OCI-LY7 (cell line): ENCODE measurements around the gene ADISSP. TPM values are rescaled to one million over a fixed set of nuclear protein-coding genes. Genes with fewer than 3 reads are reported as not detected.

ENCODE experiments used
- BruUV-seq: library from RNA; stranded (reverse); fragments of 400-500 nt; replicated peaks from 2 replicates; lab custom pipeline; 2021; lab: Mats Ljungman, UMichigan
- CTCF ChIA-PET: fragments of 300-600 bp; sonication (Branson Sonifier 250); formaldehyde crosslinking; loops from one replicate; lab custom pipeline; 2022; ENCODE audit warnings: antibody characterized with exemption; ENCODE audit not compliant: unreplicated experiment; lab: Charles Lee
- POLR2A ChIA-PET: fragments of 300-600 bp; sonication (Branson Sonifier 250); formaldehyde crosslinking; loops from one replicate; lab custom pipeline; 2022; ENCODE audit warnings: antibody characterized with exemption; lab: Charles Lee
- DNase-seq: peaks from one replicate; pipeline ENCODE4 v3.0.0-alpha.2; 2015; ENCODE audit warnings: low spot score
- H2AFZ ChIP-seq: fragments of 200-600 bp; sonication (generic), shearing (Covaris generic); 2 replicates; pipeline ENCODE4 v1.6.1; 2014; ENCODE audit warnings: mild to moderate bottlenecking, antibody characterized with exemption, low read length, moderate library complexity
- H3K27ac ChIP-seq: fragments of 200-600 bp; sonication (generic); 2 replicates; pipeline ENCODE4 v1.5.1; 2014; ENCODE audit warnings: mixed run types, low read depth, mild to moderate bottlenecking, moderate library complexity, low read length, inconsistent platforms; ENCODE audit not compliant: poor library complexity, severe bottlenecking
- H3K36me3 ChIP-seq: fragments of 200-600 bp; sonication (generic); 2 replicates; pipeline ENCODE4 v1.6.1; 2014; ENCODE audit warnings: mild to moderate bottlenecking, antibody characterized with exemption, low read length, moderate library complexity, mixed read lengths; ENCODE audit not compliant: insufficient read depth
- H3K4me1 ChIP-seq: fragments of 200-600 bp; sonication (generic); 2 replicates; pipeline ENCODE4 v1.5.1; 2014; ENCODE audit warnings: mild to moderate bottlenecking, low read length; ENCODE audit not compliant: insufficient read depth, poor library complexity, severe bottlenecking
- H3K4me2 ChIP-seq: fragments of 200-600 bp; sonication (generic); 2 replicates; pipeline ENCODE4 v1.6.1; 2014; ENCODE audit warnings: mild to moderate bottlenecking, low read length
- H3K4me3 ChIP-seq: fragments of 200-600 bp; sonication (generic); 2 replicates; pipeline ENCODE4 v1.5.1; 2014; ENCODE audit warnings: mild to moderate bottlenecking, low read depth, low read length; ENCODE audit not compliant: poor library complexity, severe bottlenecking
- H3K79me2 ChIP-seq: fragments of 200-600 bp; sonication (generic); 2 replicates; pipeline ENCODE4 v1.6.1; 2016; ENCODE audit warnings: low read depth, mild to moderate bottlenecking, low read length, moderate library complexity, mixed read lengths; ENCODE audit not compliant: insufficient read depth
- H3K9me2 ChIP-seq: fragments of 200-600 bp; sonication (generic); 2 replicates; pipeline ENCODE4 v1.6.1; 2016; ENCODE audit warnings: mild to moderate bottlenecking, low read length, mixed read lengths; ENCODE audit not compliant: insufficient read depth
- H3K9me3 ChIP-seq: fragments of 200-600 bp; sonication (generic); 2 replicates; pipeline ENCODE4 v1.6.1; 2014; ENCODE audit warnings: mild to moderate bottlenecking, mixed run types, low read length, mixed read lengths
- H4K20me1 ChIP-seq: fragments of 200-600 bp; sonication (generic); 2 replicates; pipeline ENCODE4 v1.6.1; 2014; ENCODE audit warnings: mild to moderate bottlenecking, antibody characterized with exemption, low read length, moderate library complexity, mixed read lengths; ENCODE audit not compliant: insufficient read depth
- CTCF ChIP-seq: fragments of 200-600 bp; sonication (generic); conservative IDR thresholded peaks from 2 replicates; pipeline ENCODE4 v1.5.1; 2014; ENCODE audit warnings: mild to moderate bottlenecking, antibody characterized with exemption, low read length, moderate library complexity, mixed read lengths
- EZH2phosphoT487 ChIP-seq: fragments of 200-600 bp; sonication (generic); IDR thresholded peaks from 2 replicates; pipeline ENCODE4 v1.6.1; 2018; ENCODE audit warnings: low read depth, borderline replicate concordance, mild to moderate bottlenecking, mixed run types, antibody characterized with exemption, low read length, moderate library complexity, mixed read lengths
- intact Hi-C: fragments of 100-400 bp; cut with micrococcal nuclease; formaldehyde crosslinking; loops from one replicate; pipeline ENCODE4 v1.10.0; 2022; ENCODE audit not compliant: unreplicated experiment
- total RNA-seq, 2 experiments: library from RNA; depleted of rRNA in 1 of 2; stranded (reverse); fragments of >200 nt in 1 of 2; shearing (Covaris generic) in 1 of 2; gene quantifications; 2 replicates each; pipeline ENCODE4 v1.2.3, GENCODE V29; 2014 to 2022

The ADISSP gene
- total RNA-seq, 2 experiments from 2014 or later: 64.4 to 66.7 TPM

DNA sequence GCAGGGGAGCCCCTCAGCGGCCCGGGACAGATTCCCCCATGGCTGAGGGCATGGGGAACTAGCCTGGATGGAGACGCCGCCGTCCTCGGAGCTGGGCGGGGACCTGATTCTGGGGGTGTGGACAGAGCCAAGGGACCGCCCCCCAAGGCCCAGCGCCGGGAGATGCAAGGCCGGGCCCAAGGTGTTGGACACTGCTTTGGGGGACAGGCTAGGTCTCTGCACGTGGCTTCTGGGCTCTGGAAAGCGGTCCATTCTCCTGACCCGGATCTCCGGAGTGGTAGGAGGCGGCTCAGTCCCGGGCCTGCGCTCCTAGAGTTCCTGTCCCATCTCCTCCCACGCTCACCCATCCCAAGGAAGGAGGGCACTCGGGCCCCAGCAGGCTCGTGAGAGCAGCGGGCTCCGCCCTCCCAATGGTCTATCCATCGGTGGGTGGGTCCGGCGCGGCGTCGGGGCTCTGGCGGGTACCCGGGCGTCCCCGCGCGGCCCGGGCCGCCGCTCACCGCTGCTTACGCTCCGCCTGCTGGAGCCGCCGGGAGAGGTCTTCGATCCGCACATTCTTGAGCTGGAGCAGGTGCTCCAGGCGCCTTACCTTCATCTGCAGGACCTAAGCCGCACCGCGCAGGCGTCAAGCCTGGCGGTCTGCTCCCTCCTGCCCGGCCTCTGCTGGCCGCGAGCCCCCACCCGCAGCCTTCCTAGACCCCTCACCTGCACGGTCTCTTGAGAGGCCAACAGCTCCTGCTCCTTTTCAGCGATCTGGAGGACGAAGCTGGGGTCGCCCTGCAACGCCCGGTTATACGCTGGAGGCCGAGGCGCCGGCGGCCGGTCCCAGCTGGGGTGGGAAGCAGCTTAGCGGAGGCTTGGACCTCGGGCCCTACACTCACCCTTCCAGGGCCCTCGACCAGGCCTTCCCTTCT, 10.4 kb upstream of the ADISSP start:
- Histone ChIP-seq H3K4me2 (peak overlapping the region; percentile 31; the same call in 1 of the 2 replicates), H2AFZ (no peak overlapping the region), H3K9me2 (no peaks in the 10 kb centered on the region), H3K36me3 (no peaks in the 10 kb centered on the region), H3K4me1 (peaks cover 10% of the 10 kb centered on the region), H3K27ac (no peak overlapping the region), H3K4me3 (no peak overlapping the region), H4K20me1 (no peaks in the 10 kb centered on the region; the same call in 1 of the 2 replicates), H3K9me3 (no peaks in the 10 kb centered on the region), H3K79me2 (no peaks in the 10 kb centered on the region)
- intact Hi-C loops: no loop called here
- CTCF ChIA-PET: no interaction called here
- POLR2A ChIA-PET: interaction anchor here (0.6 kb wide), 1 partner anchor 1936 kb away, joined by 5 read pairs; no protein-coding TSS in a partner anchor
- BruUV-seq: no TSS peak
- DNase-seq: no peak
- TF ChIP-seq CTCF: no peak
- TF ChIP-seq EZH2phosphoT487: no peak

- DNase-seq: no peak
- ChIA-PET POLR2A (interaction anchor here (0.6 kb wide), 1 partner anchor 1937 kb away, joined by 5 read pairs; no protein-coding TSS in a partner anchor), CTCF (no interaction called here)
- peaks cover 10% of the 10 kb centered on the region for H3K4me1 ChIP-seq
- no peaks in the 10 kb centered on the region for H3K36me3 ChIP-seq
- H3K79me2 ChIP-seq: no peaks in the 10 kb centered on the region
- no peak overlapping the region for H2AFZ ChIP-seq
- H3K4me3 ChIP-seq: no peak overlapping the region
- H3K9me2 ChIP-seq: no peaks in the 10 kb centered on the region
- no TSS peak for BruUV-seq
- H3K27ac ChIP-seq: no peak overlapping the region
- H3K9me3 ChIP-seq: no peaks in the 10 kb centered on the region
- H4K20me1 ChIP-seq: no peaks in the 10 kb centered on the region
- intact Hi-C loops: no loop called here
- peak overlapping the region; percentile 16; the same call in 1 of the 2 replicates for H3K4me2 ChIP-seq
- TF ChIP-seq EZH2phosphoT487: no peak
- no peak for TF ChIP-seq CTCF
These were observed 9.8 kb upstream of the ADISSP start for GRCh38 chr20:3777381-3777715.
